H9 (cell line): Measurements from ENCODE around the gene PAPOLG. TPM values are rescaled to one million over a fixed set of nuclear protein-coding genes. Genes with fewer than 3 reads are reported as not detected.

Experiments used
- DNase-seq: peaks from one replicate; pipeline ENCODE4 v3.0.0-alpha.2; 2017
- H2AFZ ChIP-seq: one replicate; pipeline ENCODE4 v1.6.1; 2013; ENCODE audit warnings: mild to moderate bottlenecking, low read length, control low read depth, moderate library complexity
- H2AK5ac ChIP-seq: 2 replicates; pipeline ENCODE4 v1.6.1; 2013; ENCODE audit warnings: low read length, control low read depth, mixed read lengths; ENCODE audit not compliant: insufficient read length
- H2BK120ac ChIP-seq: one replicate; pipeline ENCODE4 v1.6.1; 2013; ENCODE audit warnings: low read depth, mild to moderate bottlenecking, low read length, control low read depth, inconsistent platforms; ENCODE audit not compliant: poor library complexity, severe bottlenecking
- H2BK12ac ChIP-seq: 2 replicates; pipeline ENCODE4 v1.6.1; 2013; ENCODE audit warnings: low read length, control low read depth, mixed read lengths, low read depth; ENCODE audit not compliant: insufficient read length
- H2BK15ac ChIP-seq: 2 replicates; pipeline ENCODE4 v1.6.1; 2013; ENCODE audit warnings: low read depth, low read length, control low read depth
- H2BK20ac ChIP-seq: one replicate; pipeline ENCODE4 v1.6.1; 2013; ENCODE audit warnings: low read depth, mild to moderate bottlenecking, low read length, control low read depth, inconsistent platforms; ENCODE audit not compliant: poor library complexity, severe bottlenecking
- H2BK5ac ChIP-seq: 2 replicates; pipeline ENCODE4 v1.6.1; 2013; ENCODE audit warnings: low read length, control low read depth, mixed read lengths; ENCODE audit not compliant: insufficient read length
- H3K14ac ChIP-seq: 2 replicates; pipeline ENCODE4 v1.6.1; 2013; ENCODE audit warnings: low read length, control low read depth; ENCODE audit not compliant: insufficient read depth
- H3K18ac ChIP-seq: 2 replicates; pipeline ENCODE4 v1.6.1; 2013; ENCODE audit warnings: low read depth, mild to moderate bottlenecking, mixed read lengths, low read length, control low read depth; ENCODE audit not compliant: insufficient read length
- H3K23ac ChIP-seq: 2 replicates; pipeline ENCODE4 v1.6.1; 2013; ENCODE audit warnings: low read length, control low read depth, mixed read lengths, low read depth; ENCODE audit not compliant: insufficient read length
- H3K23me2 ChIP-seq: 2 replicates; pipeline ENCODE4 v1.6.1; 2013; ENCODE audit warnings: low read depth, mild to moderate bottlenecking, mixed read lengths, low read length, control low read depth; ENCODE audit not compliant: insufficient read length, poor library complexity, severe bottlenecking
- H3K27ac ChIP-seq: 2 replicates; pipeline ENCODE4 v1.5.1; 2013; ENCODE audit warnings: low read length, control low read depth, mixed read lengths, low read depth; ENCODE audit not compliant: insufficient read length
- H3K27me3 ChIP-seq: 2 replicates; pipeline ENCODE4 v1.6.1; 2013; ENCODE audit warnings: low read length, control low read depth, inconsistent platforms; ENCODE audit not compliant: insufficient read depth
- H3K4ac ChIP-seq: 2 replicates; pipeline ENCODE4 v1.6.1; 2013; ENCODE audit warnings: low read depth, mild to moderate bottlenecking, control low read depth, inconsistent platforms, low read length, moderate library complexity
- H3K4me1 ChIP-seq: 2 replicates; pipeline ENCODE4 v1.6.1; 2013; ENCODE audit warnings: low read length, control low read depth, inconsistent platforms; ENCODE audit not compliant: insufficient read depth
- H3K4me2 ChIP-seq: 2 replicates; pipeline ENCODE4 v1.6.1; 2013; ENCODE audit warnings: low read length, control low read depth, mixed read lengths; ENCODE audit not compliant: insufficient read length, insufficient read depth
- H3K56ac ChIP-seq: 2 replicates; pipeline ENCODE4 v1.6.1; 2013; ENCODE audit warnings: low read depth, mild to moderate bottlenecking, mixed read lengths, low read length, control low read depth; ENCODE audit not compliant: insufficient read length
- H3K79me1 ChIP-seq: 2 replicates; pipeline ENCODE4 v1.6.1; 2013; ENCODE audit warnings: low read depth, mild to moderate bottlenecking, moderate library complexity, low read length, control low read depth, inconsistent platforms; ENCODE audit not compliant: insufficient read depth, poor library complexity, severe bottlenecking
- H3K79me2 ChIP-seq: 2 replicates; pipeline ENCODE4 v1.6.1; 2013; ENCODE audit warnings: low read length, control low read depth, inconsistent platforms; ENCODE audit not compliant: insufficient read depth
- H3K9ac ChIP-seq: 2 replicates; pipeline ENCODE4 v1.6.1; 2013; ENCODE audit warnings: low read length, control low read depth, mixed read lengths; ENCODE audit not compliant: insufficient read length; ENCODE audit errors: extremely low read depth
- H3K9me3 ChIP-seq: one replicate; pipeline ENCODE4 v1.6.1; 2013; ENCODE audit warnings: low read depth, low read length, inconsistent platforms; ENCODE audit not compliant: control insufficient read depth
- H3T11ph ChIP-seq: one replicate; pipeline ENCODE4 v1.6.1; 2013; ENCODE audit warnings: mild to moderate bottlenecking, low read length, control low read depth, inconsistent platforms
- H4K20me1 ChIP-seq: one replicate; pipeline ENCODE4 v1.6.1; 2013; ENCODE audit not compliant: control insufficient read depth, insufficient read length, insufficient read depth
- H4K5ac ChIP-seq: 2 replicates; pipeline ENCODE4 v1.6.1; 2013; ENCODE audit warnings: low read depth, mild to moderate bottlenecking, mixed read lengths, low read length, control low read depth; ENCODE audit not compliant: insufficient read length
- H4K8ac ChIP-seq: replicated peaks from 2 replicates; pipeline ENCODE4 v1.6.1; 2013; ENCODE audit warnings: low read length, control low read depth, mixed read lengths, low read depth; ENCODE audit not compliant: insufficient read length
- H4K91ac ChIP-seq: 2 replicates; pipeline ENCODE4 v1.6.1; 2013; ENCODE audit warnings: low read depth, mild to moderate bottlenecking, moderate library complexity, mixed read lengths, low read length, control low read depth; ENCODE audit not compliant: insufficient read length
- H3K27ac Mint-ChIP-seq, 3 experiments: 2 replicates in 2 of 3; 3 replicates in 1 of 3; pipeline ENCODE4 v1.8.0; 2020 to 2021; ENCODE audit warnings: mixed read lengths in 3 of 3, mild to moderate bottlenecking in 1 of 3, moderate library complexity in 1 of 3
- H3K27me3 Mint-ChIP-seq: 2 replicates; pipeline ENCODE4 v1.8.0; 2021; ENCODE audit warnings: low read depth, mild to moderate bottlenecking, moderate library complexity, mixed read lengths
- H3K36me3 Mint-ChIP-seq, 3 experiments: 2 replicates in 2 of 3; 3 replicates in 1 of 3; pipeline ENCODE4 v1.8.0; 2020 to 2021; ENCODE audit warnings: low read depth in 3 of 3, mixed read lengths in 3 of 3; ENCODE audit not compliant: insufficient read depth in 1 of 3
- H3K4me1 Mint-ChIP-seq, 2 experiments: 2 replicates each; pipeline ENCODE4 v1.8.0; 2020; ENCODE audit warnings: mixed read lengths in 2 of 2
- H3K4me3 Mint-ChIP-seq, 2 experiments: 2 replicates in 1 of 2; 3 replicates in 1 of 2; pipeline ENCODE4 v1.8.0; 2020 to 2021; ENCODE audit warnings: mild to moderate bottlenecking in 2 of 2, mixed read lengths in 2 of 2, moderate library complexity in 1 of 2
- H3K9me3 Mint-ChIP-seq, 2 experiments: 2 replicates in 1 of 2; 3 replicates in 1 of 2; pipeline ENCODE4 v1.8.0; 2020; ENCODE audit warnings: mild to moderate bottlenecking in 2 of 2, mixed read lengths in 2 of 2, moderate library complexity in 1 of 2
- WGBS: extraction: QIAGEN DNeasy Blood & Tissue Kit; methylation state at CpG from one replicate; pipeline ENCODE4 v1.1.7; 2013; ENCODE audit warnings: missing lambda C conversion rate, low lambda C conversion rate, mixed read lengths; ENCODE audit not compliant: insufficient read length; ENCODE audit errors: extremely low coverage; 5-methylcytosine and 5-hydroxymethylcytosine counted together
- total RNA-seq: library from RNA; stranded (reverse); gene quantifications from 2 replicates; pipeline ENCODE4 v1.2.1, GENCODE V29; 2021
- TF ChIP-seq, protein P1 (sequence below): fragments of 200-600 bp; sonication (generic); conservative IDR thresholded peaks from 3 replicates; pipeline ENCODE4 v1.8.0; 2021; ENCODE audit warnings: antibody characterized with exemption, mild to moderate bottlenecking

The PAPOLG gene
- total RNA-seq, 1 experiment from 2014 or later = 19.2 TPM

DNA sequence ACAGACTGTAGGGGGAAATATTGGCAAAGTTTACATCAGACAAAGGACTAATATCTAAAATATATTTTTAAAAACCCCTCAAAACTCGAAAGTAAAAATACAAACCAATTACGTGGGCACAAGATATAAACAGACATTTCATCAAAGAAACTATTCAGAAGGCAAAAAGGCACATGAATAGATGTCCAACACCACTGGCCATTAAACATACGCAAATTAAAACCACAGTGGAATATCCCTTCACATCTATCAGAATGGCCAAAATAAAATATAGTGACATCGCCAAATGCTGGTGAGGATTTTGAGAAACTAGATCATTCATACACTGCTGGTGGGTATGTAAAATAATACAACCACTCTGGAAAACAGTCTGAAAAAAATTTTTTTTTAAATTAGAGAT, 30.6 kb upstream of the PAPOLG start:
- no peak for DNase-seq
- Histone ChIP-seq H4K20me1 (no peaks in the 10 kb centered on the region), H3K9ac (no peak overlapping the region), H3K79me2 (no peaks in the 10 kb centered on the region), H2BK12ac (no peak overlapping the region), H3K18ac (no peak overlapping the region), H3T11ph (no peak overlapping the region), H4K91ac (no peak overlapping the region), H2AFZ (no peak overlapping the region), H4K8ac (no peak overlapping the region), H3K56ac (no peak overlapping the region), H2BK5ac (no peak overlapping the region), H3K27me3 (no peaks in the 10 kb centered on the region), H3K23ac (no peak overlapping the region), H3K9me3 (no peaks in the 10 kb centered on the region), H3K14ac (no peak overlapping the region), H2AK5ac (no peak overlapping the region), H3K4me1 (no peaks in the 10 kb centered on the region), H3K79me1 (no peaks in the 10 kb centered on the region), H4K5ac (no peak overlapping the region), H3K4ac (no peak overlapping the region), H2BK15ac (no peak overlapping the region), H3K23me2 (no peaks in the 10 kb centered on the region), H2BK120ac (no peak overlapping the region), H2BK20ac (no peak overlapping the region), H3K27ac (no peak overlapping the region), H3K4me2 (no peak overlapping the region)
- Mint-ChIP-seq H3K27me3 (no peaks in the 10 kb centered on the region; the same call in 1 of the 2 replicates), H3K27ac (no peak overlapping the region), H3K9me3 (peaks cover 0 to 6% of the 10 kb centered on the region in 2 experiments; a peak in 2 of 5 replicates), H3K36me3 (no peaks in the 10 kb centered on the region), H3K4me3 (no peak overlapping the region), H3K4me1 (no peaks in the 10 kb centered on the region)
- TF ChIP-seq, protein P1, sequence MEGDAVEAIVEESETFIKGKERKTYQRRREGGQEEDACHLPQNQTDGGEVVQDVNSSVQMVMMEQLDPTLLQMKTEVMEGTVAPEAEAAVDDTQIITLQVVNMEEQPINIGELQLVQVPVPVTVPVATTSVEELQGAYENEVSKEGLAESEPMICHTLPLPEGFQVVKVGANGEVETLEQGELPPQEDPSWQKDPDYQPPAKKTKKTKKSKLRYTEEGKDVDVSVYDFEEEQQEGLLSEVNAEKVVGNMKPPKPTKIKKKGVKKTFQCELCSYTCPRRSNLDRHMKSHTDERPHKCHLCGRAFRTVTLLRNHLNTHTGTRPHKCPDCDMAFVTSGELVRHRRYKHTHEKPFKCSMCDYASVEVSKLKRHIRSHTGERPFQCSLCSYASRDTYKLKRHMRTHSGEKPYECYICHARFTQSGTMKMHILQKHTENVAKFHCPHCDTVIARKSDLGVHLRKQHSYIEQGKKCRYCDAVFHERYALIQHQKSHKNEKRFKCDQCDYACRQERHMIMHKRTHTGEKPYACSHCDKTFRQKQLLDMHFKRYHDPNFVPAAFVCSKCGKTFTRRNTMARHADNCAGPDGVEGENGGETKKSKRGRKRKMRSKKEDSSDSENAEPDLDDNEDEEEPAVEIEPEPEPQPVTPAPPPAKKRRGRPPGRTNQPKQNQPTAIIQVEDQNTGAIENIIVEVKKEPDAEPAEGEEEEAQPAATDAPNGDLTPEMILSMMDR = no peak
- WGBS = no CpG with 5 or more reads among the region's 4 CpGs
